CD4-positive, alpha-beta T cell (primary cell): ENCODE results near the gene HOXB3. TPM values are rescaled to one million over a fixed set of nuclear protein-coding genes. Genes with fewer than 3 reads are reported as not detected.

ENCODE experiments used
- ATAC-seq: fragments of 200-7000 bp; cut with Tn5 transposase; one replicate; pipeline ENCODE4 v1.10.0; 2022; ENCODE audit warnings: mild to moderate bottlenecking; ENCODE audit not compliant: poor library complexity
- CTCF ChIA-PET: fragments of 350-600 bp; sonication (Branson Sonifier 250); formaldehyde crosslinking; loops from one replicate; lab custom pipeline; 2021; ENCODE audit warnings: antibody characterized with exemption, inconsistent platforms; lab: Charles Lee
- POLR2A ChIA-PET: fragments of 350-600 bp; sonication (Branson Sonifier 250); formaldehyde crosslinking; loops from one replicate; lab custom pipeline; 2021; ENCODE audit warnings: antibody characterized with exemption, inconsistent platforms; lab: Charles Lee
- DNase-seq, 14 experiments: peaks; one replicate each; pipeline ENCODE4 v3.0.0-alpha.2; 2013 to 2020; ENCODE audit warnings: mixed read lengths in 2 of 14
- H3K27ac ChIP-seq, 2 donors: one replicate each; pipeline versions ENCODE4 v1.5.1 to v1.7.0; 2013; ENCODE audit warnings: low read length in 2 of 2, low read depth in 1 of 2, mild to moderate bottlenecking in 1 of 2
- H3K27me3 ChIP-seq, 2 experiments: 1 replicate in 1 of 2; 2 replicates in 1 of 2; pipeline versions ENCODE4 v1.6.1 to v1.7.0; 2013; ENCODE audit warnings: low read length in 2 of 2, control low read depth in 1 of 2, mild to moderate bottlenecking in 1 of 2, moderate library complexity in 1 of 2; ENCODE audit not compliant: insufficient read depth in 2 of 2, control insufficient read depth in 1 of 2
- H3K36me3 ChIP-seq: one replicate; pipeline ENCODE4 v1.6.1; 2013; ENCODE audit warnings: low read length, control low read depth; ENCODE audit not compliant: insufficient read depth
- H3K4me1 ChIP-seq: one replicate; pipeline ENCODE4 v1.6.1; 2013; ENCODE audit warnings: low read length, control low read depth; ENCODE audit not compliant: insufficient read depth
- H3K4me3 ChIP-seq: one replicate; pipeline ENCODE4 v1.5.1; 2013; ENCODE audit warnings: mild to moderate bottlenecking, low read length, moderate library complexity
- H3K9me3 ChIP-seq, 2 experiments: 1 replicate in 1 of 2; 2 replicates in 1 of 2; pipeline versions ENCODE4 v1.6.1 to v1.7.0; 2013; ENCODE audit warnings: low read length in 2 of 2, mild to moderate bottlenecking in 2 of 2, control low read depth in 1 of 2, moderate library complexity in 1 of 2; ENCODE audit not compliant: control insufficient read depth in 1 of 2, insufficient read depth in 1 of 2
- H3K27ac Mint-ChIP-seq: one replicate; pipeline ENCODE4 v1.8.0; 2020; ENCODE audit warnings: mixed read lengths
- H3K27me3 Mint-ChIP-seq: one replicate; pipeline ENCODE4 v1.8.0; 2021; ENCODE audit warnings: mixed read lengths
- H3K36me3 Mint-ChIP-seq: one replicate; pipeline ENCODE4 v1.8.0; 2021; ENCODE audit warnings: low read depth, mixed read lengths
- H3K4me1 Mint-ChIP-seq: one replicate; pipeline ENCODE4 v1.8.0; 2021; ENCODE audit warnings: low read depth, mixed read lengths
- H3K4me3 Mint-ChIP-seq: one replicate; pipeline ENCODE4 v1.8.0; 2020; ENCODE audit warnings: mild to moderate bottlenecking, mixed read lengths
- H3K9me3 Mint-ChIP-seq: one replicate; pipeline ENCODE4 v1.8.0; 2020; ENCODE audit warnings: mixed read lengths
- CTCF ChIP-seq: fragments of 200-600 bp; IDR thresholded peaks from one replicate; pipeline ENCODE4 v1.8.0; 2022; ENCODE audit warnings: antibody characterized with exemption, mild to moderate bottlenecking
- intact Hi-C, 2 experiments: fragments of 100-400 bp; cut with DNase I in 1 of 2; cut with micrococcal nuclease in 1 of 2; formaldehyde crosslinking; loops; one replicate each; pipeline versions ENCODE4 v1.15.1 to v1.9.0; 2023 to 2025; cut with DNase I, micrococcal nuclease
- total RNA-seq, 174 experiments: library from RNA in 2 of 174; stranded (reverse) in 2 of 174; gene quantifications; one replicate each; pipeline ENCODE4 v1.2.3 and lab custom pipeline; 2021 to 2026

Gene HOXB3
- total RNA-seq, 2 experiments from 2014 or later = 0.25 to 0.36 TPM

- intact Hi-C loops = no loop called here
- Histone ChIP-seq H3K9me3 (peaks cover 0 to 9% of the 10 kb centered on the region in 2 experiments), H3K27ac (no peak overlapping the region), H3K36me3 (no peaks in the 10 kb centered on the region), H3K4me1 (peaks cover 31% of the 10 kb centered on the region), H3K4me3 (no peak overlapping the region), H3K27me3 (peaks cover 89 to 97% of the 10 kb centered on the region in 2 experiments)
- Mint-ChIP-seq H3K36me3 (no peaks in the 10 kb centered on the region), H3K9me3 (no peaks in the 10 kb centered on the region), H3K27me3 (peaks cover 99% of the 10 kb centered on the region), H3K4me3 (no peak overlapping the region), H3K4me1 (peaks cover 19% of the 10 kb centered on the region), H3K27ac (no peak overlapping the region)
- no peak for DNase-seq
- no peak for TF ChIP-seq CTCF
- ATAC-seq = no peak
- ChIA-PET CTCF (interaction anchor here (3.1 kb wide), 1 partner anchor 9 kb away, joined by 19 read pairs; no protein-coding TSS in a partner anchor), POLR2A (interaction anchor here (1.3 to 1.8 kb wide), 2 partner anchors 9 to 10 kb away, joined by 4 read pairs; no protein-coding TSS in a partner anchor)
These were observed 37.8 kb upstream of the HOXB3 start for GRCh38 chr17:48627623-48628521.

GRCh38 chr17:48627118-48627597, 37.1 kb upstream of the HOXB3 start:
- Histone ChIP-seq H3K27me3 (peaks cover 89 to 98% of the 10 kb centered on the region in 2 experiments), H3K27ac (no peak overlapping the region), H3K9me3 (peaks cover 0 to 9% of the 10 kb centered on the region in 2 experiments), H3K4me3 (no peak overlapping the region), H3K36me3 (no peaks in the 10 kb centered on the region), H3K4me1 (peaks cover 31% of the 10 kb centered on the region)
- DNase-seq = peak in 1 of 14 experiments; percentile 1
- ChIA-PET POLR2A (interaction anchor here (1.3 to 1.8 kb wide), 2 partner anchors 9 kb away, joined by 4 read pairs; no protein-coding TSS in a partner anchor), CTCF (interaction anchor here (1.4 to 3.1 kb wide), 2 partner anchors 10 to 14 kb away, joined by 7 to 19 read pairs; no protein-coding TSS in a partner anchor)
- ATAC-seq = no peak
- intact Hi-C loops = no loop called here
- no peak for TF ChIP-seq CTCF
- Mint-ChIP-seq H3K4me1 (peaks cover 16% of the 10 kb centered on the region), H3K27me3 (peaks cover 99% of the 10 kb centered on the region), H3K36me3 (no peaks in the 10 kb centered on the region), H3K27ac (no peak overlapping the region), H3K9me3 (no peaks in the 10 kb centered on the region), H3K4me3 (peak overlapping the region; percentile 11)

- H3K27ac ChIP-seq = no peak within 1 kb of the TSS
- H3K4me3 Mint-ChIP-seq = peak within 1 kb of the TSS; percentile 85
- POLR2A ChIA-PET = interaction anchor here (1.1 to 1.8 kb wide), 4 partner anchors 8 to 514 kb away, joined by 3 to 10 read pairs (median 4); partner anchors contain the start of gene HOXB8
These were observed 36.4 kb upstream of the HOXB3 start, which contains the start of gene HOXB9 for GRCh38 chr17:48626245-48627117. Gene HOXB9 (minus strand): TSS chr17:48626358. CDS start chr17:48626269, 89 bp downstream.

More at GRCh38 chr17:48626245-48627117, 36.4 kb upstream of the HOXB3 start, which contains the start of gene HOXB9:
- H3K9me3 Mint-ChIP-seq = no peaks in the 10 kb centered on the region
- Histone ChIP-seq H3K4me3 (peak within 1 kb of the TSS; percentile 44), H3K27me3 (peaks cover 89 to 98% of the 10 kb centered on the region in 2 experiments), H3K4me1 (peaks cover 31% of the 10 kb centered on the region), H3K36me3 (no peaks in the 10 kb centered on the region), H3K9me3 (peaks cover 0 to 11% of the 10 kb centered on the region in 2 experiments)
- CTCF ChIA-PET = interaction anchor here (1.4 to 3.1 kb wide), 2 partner anchors 10 to 14 kb away, joined by 7 to 19 read pairs; no protein-coding TSS in a partner anchor
- H3K27ac Mint-ChIP-seq = no peak within 1 kb of the TSS
- peak; percentile 41 for ATAC-seq
- no peaks in the 10 kb centered on the region for H3K36me3 Mint-ChIP-seq
- H3K27me3 Mint-ChIP-seq = peaks cover 99% of the 10 kb centered on the region
- no peak for TF ChIP-seq CTCF
- H3K4me1 Mint-ChIP-seq = peaks cover 16% of the 10 kb centered on the region
- intact Hi-C loops = no loop called here
- DNase-seq = peak in 5 of 14 experiments; percentile 29 to 73 (median 49)
